HPDE6-E6E7 (cell line): ENCODE results near the gene MDFIC2.

ENCODE experiments used
- DNase-seq: peaks from one replicate; pipeline ENCODE4 v3.0.0; 2011; ENCODE audit warnings: missing footprints; ENCODE audit errors: extremely low spot score

The MDFIC2 gene

DNA sequence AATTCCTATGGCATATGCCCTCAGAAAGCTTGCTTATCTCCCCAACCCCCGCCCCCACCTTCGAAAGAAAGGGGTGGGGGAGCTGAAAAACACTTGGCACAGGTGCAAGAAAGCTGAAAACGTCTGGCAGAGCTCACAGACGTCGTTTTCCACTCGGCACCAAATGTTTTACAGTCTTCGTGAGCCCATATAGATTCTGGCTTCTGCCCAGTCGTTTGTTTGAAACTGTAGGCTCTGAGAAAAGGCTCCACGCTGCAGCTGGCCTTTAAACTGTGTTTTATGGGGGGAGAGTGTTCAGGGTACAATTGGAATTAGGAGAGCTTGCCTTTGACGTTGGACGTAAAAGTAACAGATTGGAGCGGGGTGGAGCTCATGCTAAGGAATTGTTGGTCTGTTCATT, 130.3 kb downstream of the MDFIC2 start:
- no peak for DNase-seq

DNA sequence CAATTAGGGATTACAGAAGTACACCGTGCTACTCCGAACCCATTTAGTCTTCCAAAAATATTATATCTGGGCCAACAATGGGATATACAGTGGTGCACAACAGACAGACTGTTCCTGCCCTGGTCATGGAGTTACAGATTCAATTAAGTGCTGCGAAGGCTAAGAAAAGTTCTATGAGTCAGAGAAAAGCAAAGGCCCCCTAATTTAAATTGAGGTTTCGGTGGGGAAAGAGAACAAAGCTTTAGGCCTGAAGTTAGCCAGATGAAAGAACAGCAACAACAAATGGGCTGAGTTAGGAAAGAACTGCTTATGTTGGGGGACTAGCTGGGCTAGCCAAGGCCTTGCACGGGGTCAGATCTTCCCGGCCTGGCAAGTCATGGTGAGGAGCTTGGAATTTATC, 131.8 kb downstream of the MDFIC2 start:
- no peak for DNase-seq

DNA sequence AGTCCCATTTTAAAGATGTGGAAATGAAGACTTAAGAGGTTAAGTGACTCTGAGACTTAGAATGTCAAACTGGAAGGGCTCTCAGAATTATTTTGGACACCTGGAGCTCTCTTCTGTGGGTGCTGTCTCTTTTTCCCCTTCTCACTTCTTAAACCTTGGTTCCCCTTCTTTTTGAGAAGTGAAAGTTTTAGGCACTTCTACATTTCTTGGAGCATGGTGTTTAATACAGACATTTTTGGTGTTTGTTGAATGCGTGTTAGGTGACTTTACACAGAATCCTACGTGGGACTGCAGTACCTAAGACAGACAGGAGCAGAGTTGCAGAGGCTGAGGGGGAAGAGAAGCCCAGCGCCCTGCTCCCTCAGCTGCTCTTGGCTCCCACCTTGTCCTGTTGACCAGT, 133.3 kb downstream of the MDFIC2 start:
- DNase-seq = no peak

DNA sequence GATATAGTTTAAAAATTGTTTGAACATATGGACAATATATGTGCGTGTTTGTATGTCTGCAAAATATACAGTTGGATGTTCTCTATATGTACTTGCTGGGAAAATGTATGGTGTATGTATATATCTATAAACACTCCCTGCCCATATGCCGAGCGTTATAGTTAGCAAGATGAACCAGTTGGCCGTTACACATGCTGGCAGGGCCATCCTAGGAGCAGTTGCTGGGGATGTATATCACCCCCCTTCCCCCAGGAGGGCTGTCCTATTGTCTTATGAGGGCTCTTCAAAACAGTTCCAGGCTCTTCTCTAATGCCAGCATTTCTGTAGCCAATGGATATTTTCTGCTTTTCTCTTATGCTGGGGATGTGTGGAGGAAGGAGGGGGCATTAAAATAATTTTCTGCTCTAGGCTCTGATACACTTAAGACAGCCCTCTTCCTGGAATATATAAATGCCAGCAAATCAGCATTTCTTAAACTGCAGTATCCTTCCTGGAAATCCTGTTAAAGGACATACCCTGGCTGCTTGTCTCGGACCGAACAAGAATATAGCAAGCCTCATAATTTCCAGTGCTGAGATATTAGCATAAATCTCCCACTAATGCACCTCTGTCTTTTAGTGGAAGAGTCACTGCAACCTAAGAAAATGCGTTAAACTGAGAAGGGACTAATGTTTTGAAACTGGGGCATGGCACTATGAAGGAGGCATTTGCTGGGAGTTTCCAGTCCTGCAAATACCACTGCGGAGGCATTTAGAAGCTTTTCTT, 134.4 kb downstream of the MDFIC2 start:
- DNase-seq = no peak

DNA sequence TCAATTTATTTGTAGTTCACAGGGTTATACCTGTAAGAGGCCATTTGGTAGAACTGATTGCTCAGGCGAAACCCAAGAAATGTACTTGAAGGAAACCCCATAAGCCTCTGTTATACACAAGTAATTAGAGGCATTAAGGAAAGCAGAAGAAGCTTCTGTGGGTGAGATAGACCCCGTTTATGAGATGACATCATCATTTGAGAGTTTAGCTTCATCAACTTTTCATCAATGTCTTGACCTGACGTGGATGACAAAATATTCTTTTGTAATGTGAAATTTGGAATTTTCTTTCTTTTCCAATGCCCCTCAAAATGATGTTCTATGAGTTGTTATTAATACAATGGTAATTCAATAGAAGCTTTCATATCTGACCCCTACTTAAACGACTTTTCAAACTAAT, 136.2 kb downstream of the MDFIC2 start:
- DNase-seq = no peak

DNA sequence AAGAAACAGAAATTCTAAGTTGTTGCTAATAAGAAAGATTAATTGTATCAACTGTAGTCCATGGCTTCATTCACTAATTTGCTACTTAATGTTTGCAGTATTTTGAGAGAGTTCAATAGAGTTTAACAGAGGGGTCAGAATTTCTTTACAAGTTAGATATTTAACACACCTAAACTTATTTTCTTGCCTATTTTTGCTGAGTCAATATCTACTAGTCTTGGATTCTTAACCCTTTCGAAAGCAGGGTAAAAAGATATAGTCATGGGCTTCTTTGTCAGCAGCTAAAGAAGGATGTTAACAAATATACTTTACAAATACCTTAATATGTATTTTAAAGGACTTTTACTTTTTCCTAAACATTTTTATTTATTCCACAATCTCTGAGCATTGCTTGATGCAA, 155.6 kb downstream of the MDFIC2 start:
- DNase-seq = no peak

DNA sequence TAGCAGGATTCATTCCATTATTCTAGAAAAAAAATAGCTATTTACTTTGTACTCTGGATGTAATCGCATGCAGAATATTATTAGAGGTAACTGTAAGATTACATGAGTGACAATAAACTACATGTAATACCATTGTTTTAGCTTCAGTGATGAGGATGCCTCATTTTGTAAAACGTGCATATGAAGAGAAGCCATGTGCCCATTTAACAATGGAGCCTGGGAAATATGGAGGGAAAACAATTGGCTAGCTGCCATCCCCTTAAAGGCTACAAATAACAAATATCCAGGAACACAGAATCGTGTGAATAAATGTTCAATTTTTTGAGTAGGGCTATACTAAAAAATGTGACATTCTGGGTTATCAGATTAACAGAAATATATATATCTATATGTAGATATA, 161.8 kb downstream of the MDFIC2 start:
- no peak for DNase-seq

DNA sequence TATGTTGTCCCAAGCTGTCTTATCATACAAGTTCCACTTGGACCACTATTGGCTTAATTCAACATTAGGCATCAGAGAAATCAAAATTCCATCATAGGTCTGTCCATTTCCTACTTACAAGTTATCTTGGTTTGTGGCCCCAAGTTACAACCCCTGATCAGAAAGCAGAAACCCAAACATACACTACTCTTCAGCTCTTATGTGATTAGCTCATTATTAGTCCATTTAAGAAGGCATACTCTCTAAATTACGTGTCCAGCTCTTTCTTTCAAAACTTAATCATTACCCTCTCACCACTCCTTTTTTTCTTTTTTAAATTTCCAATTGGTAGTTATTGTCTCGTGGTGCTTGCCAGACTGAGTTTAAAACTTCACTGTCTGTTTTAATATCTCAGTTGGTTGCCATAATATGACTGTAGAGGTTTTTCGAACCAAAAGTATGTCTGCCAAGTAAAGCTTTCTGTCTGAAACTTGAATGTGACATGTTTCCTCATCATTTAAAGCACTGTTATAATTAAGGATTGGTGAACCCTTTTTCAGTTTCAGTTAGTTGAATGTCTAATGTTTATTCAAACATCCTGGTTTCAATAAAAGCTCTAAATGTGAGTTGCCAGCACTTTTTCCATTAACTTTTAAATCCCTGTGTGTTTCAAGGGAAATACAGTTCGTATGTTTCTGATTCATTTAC, 162.6 kb downstream of the MDFIC2 start:
- DNase-seq = no peak
